Subcutaneous preadipocyte (primary cell): ENCODE measurements around the gene RSPH3. TPM values are rescaled to one million over a fixed set of nuclear protein-coding genes. Genes with fewer than 3 reads are reported as not detected.

Experiments used
- small RNA-seq: library from RNA; depleted of rRNA; stranded (forward); fragments of <200 nt; gene quantifications from one replicate; pipeline ENCODE3, GENCODE V24; 2012
- total RNA-seq: library from RNA; depleted of rRNA; stranded (reverse); fragments of >200 nt; gene quantifications from 2 replicates; pipeline ENCODE4 v1.2.3, GENCODE V29; 2012

Gene RSPH3
- total RNA-seq = 4.0 and 6.1 TPM in 2 replicates

GRCh38 chr6:158999666-159000403 is at the start of gene RSPH3:
Gene RSPH3 (minus strand): TSS chr6:159000202. CDS start chr6:158999550, 652 bp downstream.

GRCh38 chr6:159044899-159045727 is 45.1 kb upstream of the RSPH3 start, which contains the start of gene TAGAP:
Gene TAGAP (minus strand): TSS chr6:159044991. CDS start chr6:159044146, 845 bp downstream.

Small RNA genes within 50 kb of the gene (small RNA-seq; reads per million reads assigned to genes)
- not detected for gene RNU6-293P

Other genes starting within 250 kb of the RSPH3 start
- gene EZR, start 180.8 kb downstream of the RSPH3 start, total RNA-seq = 17.3 and 46.1 TPM in 2 replicates
- gene TAGAP, start 44.8 kb upstream of the RSPH3 start, total RNA-seq = not detected in 2 replicates
- 0.20 and 0.37 TPM in 2 replicates for gene FNDC1, start 169.2 kb upstream of the RSPH3 start, total RNA-seq